T follicular helper cell (primary cell): Measurements from ENCODE around the gene TRA2A.
"Not testable (repeated sequence)": the region's sequence is repeated elsewhere in the genome, so short reads cannot be mapped to it uniquely, and the experiment has no call there.

Experiments used
- DNase-seq: peaks from one replicate; pipeline ENCODE4 v3.0.0-alpha.2; 2020; ENCODE audit warnings: low read depth

TRA2A gene

GRCh38 chr7:23494009-23494408 is 37.8 kb downstream of the TRA2A start:
- DNase-seq: no peak

- no peak for DNase-seq
Measured at GRCh38 chr7:23491502-23491901, 40.3 kb downstream of the TRA2A start.

- peak; percentile 37 for DNase-seq
Measured at GRCh38 chr7:23490357-23491135, 41.2 kb downstream of the TRA2A start.

- DNase-seq: not testable (repeated sequence)
Measured at GRCh38 chr7:23488714-23489113, 43.1 kb downstream of the TRA2A start.

GRCh38 chr7:23487670-23488069 is 44.1 kb downstream of the TRA2A start:
- DNase-seq: no peak

GRCh38 chr7:23486002-23486773 is 45.6 kb downstream of the TRA2A start:
- DNase-seq: no peak

GRCh38 chr7:23482686-23483085 is 49.1 kb downstream of the TRA2A start:
- DNase-seq: no peak

- DNase-seq: no peak
Measured at GRCh38 chr7:23477962-23478866, 53.6 kb downstream of the TRA2A start.

GRCh38 chr7:23477157-23477499 is 54.7 kb downstream of the TRA2A start:
- no peak for DNase-seq

GRCh38 chr7:23476286-23477156 is 55.3 kb downstream of the TRA2A start:
- no peak for DNase-seq

- no peak for DNase-seq
Measured at GRCh38 chr7:23475576-23475839, 56.3 kb downstream of the TRA2A start.

GRCh38 chr7:23474829-23475575 is 56.8 kb downstream of the TRA2A start:
- no peak for DNase-seq

GRCh38 chr7:23474094-23474828 is 57.5 kb downstream of the TRA2A start:
- no peak for DNase-seq

- DNase-seq: no peak
Measured at GRCh38 chr7:23473844-23474093, 58.0 kb downstream of the TRA2A start.

- no peak for DNase-seq
Measured at GRCh38 chr7:23472956-23473843, 58.6 kb downstream of the TRA2A start.

- DNase-seq: no peak
Measured at GRCh38 chr7:23472556-23472955, 59.2 kb downstream of the TRA2A start.

- no peak for DNase-seq
Measured at GRCh38 chr7:23472046-23472445, 59.7 kb downstream of the TRA2A start.

GRCh38 chr7:23471106-23471859 is 60.5 kb downstream of the TRA2A start:
- DNase-seq: no peak
